Adrenal gland (tissue), 12 donors: ENCODE measurements around the gene GPLD1. TPM values are rescaled to one million over a fixed set of nuclear protein-coding genes. Genes with fewer than 3 reads are reported as not detected.

Experiments used
- DNase-seq, 7 donors: peaks; one replicate each; pipeline ENCODE4 v3.0.0-alpha.2; 2019 to 2020
- H3K27ac ChIP-seq, 5 donors: fragments of 200-600 bp; sonication (generic) in 4 of 5; 1 replicate in 3 of 5; 2 replicates in 2 of 5; pipeline versions ENCODE4 v1.5.1 to v1.8.0; 2016 to 2020; ENCODE audit warnings: mild to moderate bottlenecking in 1 of 5
- H3K27me3 ChIP-seq: fragments of 200-600 bp; 2 replicates; pipeline ENCODE4 v1.8.0; 2021
- H3K36me3 ChIP-seq, 2 donors: fragments of 200-600 bp; replicated peaks in 1 of 2; 1 replicate in 1 of 2; 2 replicates in 1 of 2; pipeline versions ENCODE4 v1.5.1 to v1.8.0; 2018 to 2022
- H3K4me1 ChIP-seq, 2 donors: fragments of 200-600 bp; replicated peaks in 1 of 2; 1 replicate in 1 of 2; 2 replicates in 1 of 2; pipeline versions ENCODE4 v1.5.1 to v1.8.0; 2018 to 2021
- H3K4me3 ChIP-seq, 4 donors: fragments of 200-600 bp; sonication (generic) in 3 of 4; one replicate each; pipeline ENCODE4 v1.5.1; 2016 to 2018
- H3K9me3 ChIP-seq, 3 donors: fragments of 200-600 bp; sonication (generic) in 1 of 3; replicated peaks in 1 of 3; 1 replicate in 2 of 3; 2 replicates in 1 of 3; pipeline versions ENCODE4 v1.5.1 to v1.8.0; 2016 to 2021
- CTCF ChIP-seq, 6 experiments: fragments of 450-650 bp in 4 of 6; fragments of 200-600 bp in 2 of 6; sonication (generic) in 1 of 6; IDR thresholded peaks; 1 replicate in 5 of 6; 2 replicates in 1 of 6; pipeline versions ENCODE4 v1.5.1 to v1.8.0; 2016 to 2021; ENCODE audit warnings: antibody characterized with exemption in 6 of 6, mild to moderate bottlenecking in 2 of 6, moderate library complexity in 1 of 6
- POLR2A ChIP-seq, 2 donors: fragments of 450-650 bp; IDR thresholded peaks; one replicate each; pipeline ENCODE4 v1.6.1; 2017; ENCODE audit warnings: antibody characterized with exemption in 2 of 2, mild to moderate bottlenecking in 2 of 2, moderate library complexity in 1 of 2
- WGBS, 4 donors: extraction: QIAGEN DNeasy Blood & Tissue Kit in 2 of 4; methylation state at CpG; one replicate each; pipeline versions ENCODE4 v1.1.5 to v1.1.7; 2013 to 2017; 5-methylcytosine and 5-hydroxymethylcytosine counted together
- intact Hi-C, 2 donors: fragments of 100-400 bp; cut with DNase I; formaldehyde crosslinking; loops; one replicate each; pipeline versions ENCODE4 v1.14.1 to v1.15.0; 2022 to 2023
- polyA plus RNA-seq, 3 donors: library from polyadenylated mRNA; stranded (reverse); fragments of 200-250 nt in 2 of 3; fragments of 350-450 nt in 1 of 3; fragmentation: Illumina TruSeq in 1 of 3; extraction: RNeasy Lipid Tissue Mini Kit (QIAGEN cat#74804) in 1 of 3; gene quantifications; one replicate each; pipeline ENCODE4 v1.2.3, GENCODE V29; 2013 to 2014
- total RNA-seq, 9 donors: library from RNA; depleted of rRNA in 4 of 9; stranded (reverse); fragments of >200 nt in 4 of 9; fragments of 120-200 nt in 1 of 9; fragmentation: NEBNext Ultra II Directional in 1 of 9; extraction: Animal tissue kit (Norgen Biotek cat#: 25700) in 1 of 9; gene quantifications; one replicate each; pipeline versions ENCODE4 v1.1.0 to v1.2.4, GENCODE V29; 2013 to 2023
- donor health status: healthy with polysubstance abuse.
- donor health status: Bipolar disorder and iron deficiency.
- donor health status: DM: yes; HTN: yes; CAD: no.
- donor health status: DM: no; HTN: no; CAD: no.
- donor health status: DM: no; HTN: no; CAD: no.
- donor health status: DM: yes; HTN: yes; CAD: no.

The GPLD1 gene
- total and polyA plus RNA-seq, 12 donors = 0.34 to 1.8 (median 0.98) TPM

GRCh38 chr6:24455061-24455460, 34.3 kb downstream of the GPLD1 start:
- Histone ChIP-seq H3K27ac (no peak overlapping the region), H3K4me3 (no peak overlapping the region), H3K36me3 (no peaks in the 10 kb centered on the region), H3K4me1 (no peaks in the 10 kb centered on the region), H3K27me3 (no peaks in the 10 kb centered on the region), H3K9me3 (no peaks in the 10 kb centered on the region)
- WGBS, 4 donors = 79 to 94% (median 89%) methylated on average over 4 of the region's 4 CpGs
- TF ChIP-seq CTCF (IDR thresholded peaks at IDR 0.05) (no peak), POLR2A (IDR thresholded peaks at IDR 0.05) (no peak)
- no peak for DNase-seq
- intact Hi-C loops = no loop called here

DNA sequence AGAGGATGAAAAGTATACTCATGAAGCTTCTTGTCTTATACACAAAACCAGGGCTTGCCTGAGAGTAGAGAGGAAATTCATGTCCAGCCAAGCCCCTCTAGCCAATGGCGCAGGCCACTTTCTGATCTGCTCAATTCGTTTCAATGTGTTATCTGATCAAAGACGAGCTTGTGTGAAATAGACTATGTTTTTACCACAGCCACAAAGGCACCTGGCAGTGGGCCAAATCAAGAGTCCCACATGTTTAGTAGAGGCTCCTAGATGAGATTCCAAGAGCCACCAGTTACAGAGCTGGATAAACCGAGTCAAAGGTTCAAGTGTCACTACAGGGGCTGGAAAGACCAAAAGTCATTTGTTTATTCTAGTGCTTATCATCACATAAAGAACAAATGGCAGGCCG, 34.9 kb downstream of the GPLD1 start:
- Histone ChIP-seq H3K9me3 (no peaks in the 10 kb centered on the region), H3K27me3 (no peaks in the 10 kb centered on the region), H3K27ac (no peak overlapping the region), H3K4me3 (no peak overlapping the region), H3K4me1 (no peaks in the 10 kb centered on the region), H3K36me3 (no peaks in the 10 kb centered on the region)
- intact Hi-C loops = no loop called here
- DNase-seq = no peak
- WGBS, 4 donors = 85 to 91% (median 88%) methylated on average over 5 of the region's 5 CpGs
- TF ChIP-seq CTCF (IDR thresholded peaks at IDR 0.05) (no peak), POLR2A (IDR thresholded peaks at IDR 0.05) (no peak)

- Histone ChIP-seq H3K27me3 (no peaks in the 10 kb centered on the region), H3K36me3 (no peaks in the 10 kb centered on the region), H3K4me1 (no peaks in the 10 kb centered on the region), H3K4me3 (no peak overlapping the region), H3K9me3 (no peaks in the 10 kb centered on the region), H3K27ac (no peak overlapping the region)
- no peak for DNase-seq
- intact Hi-C loops = no loop called here
- WGBS, 4 donors = 95 to 98% (median 97%) methylated on average over 9 to 10 of the region's 10 CpGs
- TF ChIP-seq CTCF (IDR thresholded peaks at IDR 0.05) = no peak
- TF ChIP-seq POLR2A (IDR thresholded peaks at IDR 0.05) = no peak
Observed at GRCh38 chr6:24453921-24454320, 35.5 kb downstream of the GPLD1 start.

DNA sequence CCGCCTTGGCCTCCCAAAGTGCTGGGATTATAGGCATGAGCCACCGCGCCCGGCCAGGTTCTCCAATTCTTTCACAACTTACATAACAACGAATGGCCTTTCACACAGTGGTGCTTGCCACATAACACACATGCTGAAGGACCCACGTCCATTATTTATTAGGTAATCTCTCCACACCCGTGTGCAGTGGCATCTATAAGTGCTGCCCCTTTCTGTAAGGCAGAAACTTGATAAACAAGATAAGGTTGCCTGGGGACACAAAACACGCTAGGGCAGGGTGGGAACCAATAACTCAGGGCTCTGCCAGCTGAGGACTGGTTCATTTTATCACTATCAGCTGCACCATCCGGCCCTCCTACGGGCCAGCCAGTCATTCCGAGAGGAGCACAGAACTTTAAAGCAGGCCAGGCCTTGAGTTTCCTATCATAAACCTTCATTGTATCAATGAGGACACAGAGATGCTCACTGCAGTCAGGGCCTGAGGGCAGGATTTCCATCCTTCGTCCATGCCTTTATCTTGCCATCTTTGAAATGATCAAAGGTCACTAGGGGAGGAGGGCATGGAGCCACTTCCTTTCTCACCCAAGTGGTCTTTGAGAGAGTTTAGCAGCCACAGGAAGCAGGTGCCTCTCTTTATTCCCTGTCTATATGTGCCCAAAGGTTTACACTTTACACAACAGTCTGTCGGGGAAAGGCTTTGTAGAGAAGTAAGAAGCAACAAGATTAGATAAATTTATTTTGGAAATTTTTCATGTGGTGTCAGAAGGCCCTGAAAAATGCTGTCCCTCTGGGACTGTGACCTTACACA, 37.6 kb downstream of the GPLD1 start:
- Histone ChIP-seq H3K36me3 (no peaks in the 10 kb centered on the region), H3K4me3 (no peak overlapping the region), H3K27me3 (no peaks in the 10 kb centered on the region), H3K27ac (no peak overlapping the region), H3K4me1 (no peaks in the 10 kb centered on the region), H3K9me3 (no peaks in the 10 kb centered on the region)
- no peak for TF ChIP-seq CTCF (IDR thresholded peaks at IDR 0.05)
- TF ChIP-seq POLR2A (IDR thresholded peaks at IDR 0.05) = no peak
- 74 to 80% (median 78%) methylated on average over 13 of the region's 13 CpGs for whole genome bisulfite sequencing, 4 donors
- no peak for DNase-seq
- intact Hi-C loops = no loop called here
